Activated CD4-positive, alpha-beta T cell treated with anti-CD3 and anti-CD28 coated beads for 48 hours (primary cell): Measurements from ENCODE around the gene LARGE1.

ENCODE experiments used
- DNase-seq: peaks from one replicate; pipeline ENCODE4 v3.0.0-alpha.2; 2020

LARGE1 gene

DNA sequence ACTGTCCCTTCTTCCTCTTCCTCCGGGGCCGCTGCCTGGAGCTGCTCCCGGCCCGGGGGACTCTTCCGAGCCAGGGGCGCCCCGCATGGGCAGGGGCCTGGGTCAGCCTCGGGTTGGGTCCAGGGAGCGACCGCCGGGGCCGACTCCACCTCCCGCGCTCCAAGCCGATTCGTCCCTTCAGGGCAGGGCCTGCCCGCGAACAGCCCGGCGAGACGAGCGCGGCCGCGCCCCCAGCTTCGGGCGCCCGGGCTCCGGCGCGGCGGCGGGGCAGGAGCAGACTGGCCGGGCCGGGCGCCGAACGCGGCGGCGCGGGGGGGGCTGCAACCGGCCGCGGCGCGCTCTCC lies at the start of gene LARGE1:
TSS of gene LARGE1 (minus strand) at position 280 of the 344 bp plus-strand sequence.
- no peak for DNase-seq

DNA sequence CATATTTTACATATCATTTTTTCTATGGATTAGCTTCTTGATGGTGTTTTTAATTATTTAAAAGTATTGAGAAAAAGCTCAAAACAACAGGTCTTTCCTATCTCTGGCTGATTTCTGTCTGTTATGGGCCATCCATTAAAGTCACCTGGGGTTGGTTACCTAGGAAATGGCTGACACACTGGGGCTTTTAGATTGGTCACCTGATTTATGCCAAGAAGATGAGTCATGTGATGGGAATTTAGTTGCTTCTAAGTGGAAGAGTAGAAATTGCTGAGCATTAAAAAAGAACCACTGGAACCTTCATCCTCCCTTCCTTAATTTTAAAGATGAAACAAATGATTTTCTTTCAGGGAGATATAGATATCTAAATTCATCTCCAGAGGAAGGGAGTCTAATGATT lies 48.8 kb upstream of the LARGE1 start:
- DNase-seq: no peak

DNA sequence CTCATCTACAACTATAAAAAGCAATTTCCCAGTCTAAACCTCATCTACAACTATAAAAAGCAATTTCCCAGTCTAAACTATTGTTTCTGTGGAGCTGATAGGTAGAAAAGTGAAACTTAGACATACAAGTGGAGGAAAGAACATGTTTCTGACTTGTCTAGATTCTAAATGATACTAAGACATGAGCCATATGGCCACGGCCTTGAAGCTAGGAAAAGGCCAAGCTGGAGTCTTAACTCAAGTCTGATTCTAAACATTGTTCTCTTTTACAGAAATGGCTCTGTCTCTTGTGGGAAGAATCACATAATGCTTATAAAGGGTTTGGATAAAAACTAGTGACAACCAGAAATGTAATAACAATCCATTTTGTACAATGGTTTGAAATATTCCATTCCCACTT lies 43.8 kb upstream of the LARGE1 start:
- DNase-seq: no peak

DNA sequence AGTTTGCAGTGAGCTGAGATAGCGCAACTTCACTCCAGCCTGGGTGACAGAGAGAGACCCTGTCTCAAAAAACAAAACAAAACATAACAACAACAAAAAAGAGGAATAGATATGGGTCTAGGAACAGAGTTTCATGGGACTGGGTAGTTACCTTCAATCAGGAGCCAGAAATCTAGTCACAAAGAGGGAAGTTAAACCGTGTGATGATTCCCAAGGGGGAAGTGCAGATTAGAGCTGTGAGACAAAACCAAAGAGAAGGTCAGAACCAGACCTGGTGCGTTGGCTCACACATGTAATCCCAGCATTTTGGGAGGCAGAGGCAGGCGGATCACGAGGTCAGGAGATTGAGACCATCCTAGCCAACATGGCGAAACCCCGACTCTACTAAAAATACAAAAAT lies 42.1 kb upstream of the LARGE1 start:
- DNase-seq: no peak

DNA sequence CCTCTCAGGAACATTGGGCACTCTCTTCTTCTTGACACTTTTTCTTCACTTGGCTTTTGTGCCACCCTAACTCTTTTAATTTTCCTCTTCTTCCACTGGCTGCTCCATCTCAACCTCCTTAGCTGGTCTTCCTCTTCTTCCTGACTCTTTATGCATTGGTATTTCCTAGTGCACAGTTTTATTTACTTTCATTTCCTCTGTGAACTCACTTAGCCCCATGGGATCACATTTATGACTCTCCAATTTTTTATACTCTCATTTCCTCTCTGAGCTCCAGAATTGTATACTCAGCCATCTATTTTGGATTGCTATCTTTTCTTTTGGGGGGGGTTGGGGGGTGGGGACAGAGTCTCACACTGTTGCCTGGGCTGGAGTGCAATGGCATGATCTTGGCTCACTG lies 38.5 kb upstream of the LARGE1 start:
- no peak for DNase-seq

DNA sequence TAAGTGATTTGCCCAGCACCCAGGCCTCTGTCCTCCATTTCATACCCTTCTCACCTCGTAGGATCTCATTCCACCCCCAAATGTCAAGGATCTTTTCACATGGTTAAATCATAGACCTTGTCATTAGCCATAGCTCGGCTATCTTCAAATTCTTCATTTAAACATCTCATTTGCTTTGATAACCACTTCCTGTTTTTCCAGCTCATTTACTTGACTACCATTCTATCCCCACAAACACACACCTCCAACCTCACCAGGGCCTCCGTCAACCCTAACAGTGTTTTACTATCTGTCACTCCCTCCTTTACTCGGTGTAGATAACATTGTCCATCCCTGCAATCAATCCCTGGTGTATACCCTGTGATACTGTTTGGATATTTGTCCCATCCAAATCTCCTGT lies 36.8 kb upstream of the LARGE1 start:
- no peak for DNase-seq

DNA sequence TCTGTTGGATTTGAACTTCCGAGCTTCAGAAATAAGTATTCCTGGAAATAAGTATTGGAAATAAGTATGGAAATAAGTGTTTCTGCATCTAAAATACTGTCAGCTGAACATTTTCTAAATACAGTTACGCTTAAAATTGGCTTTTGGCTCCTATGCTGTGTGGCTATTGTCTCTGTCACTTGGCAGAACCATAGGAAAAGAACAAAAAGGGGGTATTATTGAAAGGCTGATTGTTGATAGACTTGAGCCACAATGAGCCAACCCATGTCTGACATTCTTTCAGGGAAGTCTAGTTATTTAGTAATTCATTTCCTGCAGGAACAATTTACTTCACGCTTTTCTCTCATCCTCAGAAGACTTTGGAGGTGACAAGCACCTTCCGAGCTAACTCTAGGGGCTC lies 32.5 kb upstream of the LARGE1 start:
- no peak for DNase-seq

DNA sequence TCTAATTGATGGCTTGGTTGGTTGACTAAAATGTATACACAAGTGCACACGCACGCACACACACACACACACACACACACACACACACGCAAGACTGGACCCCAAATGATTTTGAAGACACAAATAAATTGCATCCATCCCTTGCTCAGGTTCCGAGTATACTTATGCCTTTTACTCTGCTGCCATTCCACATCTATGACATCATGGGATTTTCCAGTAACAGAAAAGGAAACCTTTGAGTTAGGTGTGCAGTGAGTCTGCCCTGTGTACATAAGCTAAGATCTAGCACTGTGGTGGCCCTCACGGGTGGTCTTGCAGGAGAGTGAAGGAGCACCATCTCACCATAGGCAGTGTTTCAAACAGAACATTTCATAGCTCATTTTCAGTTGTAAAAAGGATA lies 20.5 kb upstream of the LARGE1 start:
- DNase-seq: no peak

DNA sequence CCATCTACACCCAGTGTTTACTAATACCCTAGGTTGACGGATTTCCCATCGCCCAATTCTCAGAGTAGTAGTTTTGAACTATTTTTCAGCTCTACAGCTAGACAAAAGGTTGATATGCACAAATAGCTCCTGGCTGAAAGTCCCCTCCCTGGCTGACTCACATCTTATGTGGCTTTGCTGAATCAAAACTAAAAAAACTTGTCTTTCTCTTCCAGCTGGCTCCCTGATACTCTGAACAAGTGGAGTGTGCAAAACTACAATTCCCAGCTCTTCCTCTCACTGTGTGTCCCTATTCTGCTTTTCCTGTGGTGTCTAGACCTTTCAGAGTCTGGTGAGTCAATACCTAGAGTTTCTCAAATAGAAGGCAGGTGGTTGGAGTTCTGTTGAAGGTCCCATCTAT lies 12.7 kb upstream of the LARGE1 start:
- DNase-seq: peak; percentile 2

DNA sequence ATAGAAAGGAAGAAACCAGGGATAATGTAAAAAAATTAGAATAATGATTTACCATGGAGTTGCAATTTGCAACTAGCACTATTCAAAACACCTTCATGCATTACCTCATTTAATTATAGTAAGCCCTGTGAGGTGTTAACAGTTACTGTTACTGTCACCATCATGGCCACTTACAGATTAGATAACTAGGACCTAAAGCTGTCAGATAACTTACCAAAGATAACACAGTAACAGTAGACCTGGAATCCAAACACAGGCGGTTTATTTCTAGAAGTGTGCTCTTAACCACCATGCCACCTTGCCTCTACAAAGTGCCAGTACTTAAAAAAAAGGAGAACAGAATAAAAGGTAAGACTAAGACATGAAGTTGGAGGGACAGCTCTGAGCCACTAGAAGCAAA lies 11.1 kb upstream of the LARGE1 start:
- DNase-seq: no peak

DNA sequence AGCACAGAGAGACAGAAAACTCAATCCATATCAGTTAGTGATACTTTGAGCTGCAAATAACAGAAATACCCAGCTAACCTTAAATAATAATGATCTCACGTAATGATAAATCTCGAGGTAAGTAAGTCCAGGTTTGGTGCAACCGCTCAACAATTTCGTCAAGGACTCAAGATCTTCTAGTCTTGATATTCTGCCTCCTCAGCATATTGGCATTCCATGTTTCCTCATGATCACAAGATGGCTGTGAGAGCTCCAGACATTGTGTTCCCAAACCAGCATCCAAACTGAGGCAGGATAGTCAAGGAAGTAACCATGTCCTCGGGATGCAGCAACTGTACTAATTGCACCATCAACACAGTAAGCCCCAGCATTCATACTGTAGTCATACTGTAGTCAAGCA lies 7.5 kb upstream of the LARGE1 start:
- no peak for DNase-seq

DNA sequence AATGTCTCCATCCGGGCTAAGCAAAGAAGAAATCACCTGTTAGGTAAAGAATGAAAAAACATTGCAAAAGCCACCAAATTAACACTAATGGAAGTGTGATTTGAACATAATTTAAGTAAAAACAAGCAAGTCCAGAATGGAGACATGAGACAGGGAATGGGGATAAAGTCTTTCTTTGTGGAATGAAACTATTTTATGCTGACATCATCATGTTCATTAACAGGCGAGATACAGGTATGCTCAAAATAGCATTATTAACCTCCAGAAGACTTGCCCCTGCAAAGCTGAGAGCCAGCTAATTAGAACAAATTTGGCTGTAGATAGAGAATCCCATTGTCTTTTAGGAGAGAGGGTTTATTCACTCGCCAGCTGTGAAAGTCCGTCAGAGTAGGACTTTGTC lies 4.9 kb upstream of the LARGE1 start:
- no peak for DNase-seq

DNA sequence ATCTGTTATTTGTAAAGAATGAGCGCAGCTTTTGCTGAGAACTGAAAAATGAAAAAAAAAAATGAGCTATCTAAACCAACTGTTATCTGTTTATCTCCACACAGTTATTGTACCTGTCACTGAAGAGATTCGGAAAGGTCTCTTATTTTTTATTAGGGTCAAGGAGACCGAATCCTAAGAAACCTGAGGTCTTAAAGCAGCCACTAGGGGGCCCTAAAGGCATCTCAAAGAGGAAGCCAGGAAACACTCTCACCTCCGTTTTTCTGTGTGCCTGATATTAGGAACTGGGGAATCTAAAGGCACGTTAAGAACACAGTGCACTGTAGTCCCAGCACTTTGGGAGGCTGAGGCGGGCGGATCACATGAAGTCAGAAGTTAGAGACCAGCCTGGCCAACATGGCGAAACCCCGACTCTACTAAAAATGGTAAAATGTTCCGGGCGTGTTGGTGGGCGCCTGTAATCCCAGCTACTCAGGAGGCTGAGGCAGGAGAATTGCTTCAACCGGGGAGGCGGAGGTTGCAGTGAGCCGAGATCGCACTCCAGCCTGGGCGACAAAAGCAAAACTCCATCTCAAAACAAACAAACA lies 3.5 kb upstream of the LARGE1 start:
- DNase-seq: peak; percentile 61

DNA sequence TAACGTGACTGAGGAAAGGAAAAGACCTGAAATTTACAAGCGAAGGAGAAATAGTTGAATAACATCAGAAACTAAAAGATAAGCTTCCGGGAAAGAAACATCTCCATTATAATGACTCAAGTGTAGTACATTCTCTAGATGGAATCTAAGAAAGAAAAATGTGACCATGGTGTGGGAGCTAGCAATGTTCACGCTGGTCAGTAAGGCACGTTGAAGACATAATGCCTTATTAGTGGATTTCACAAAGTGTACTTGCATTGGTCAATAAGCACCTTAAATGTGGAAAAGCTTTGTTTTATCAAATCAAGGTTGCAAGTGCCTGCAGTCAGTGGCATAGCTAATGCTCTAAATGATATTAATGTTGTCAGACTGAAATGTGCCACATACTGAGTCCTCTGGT lies 2.8 kb upstream of the LARGE1 start:
- DNase-seq: no peak

DNA sequence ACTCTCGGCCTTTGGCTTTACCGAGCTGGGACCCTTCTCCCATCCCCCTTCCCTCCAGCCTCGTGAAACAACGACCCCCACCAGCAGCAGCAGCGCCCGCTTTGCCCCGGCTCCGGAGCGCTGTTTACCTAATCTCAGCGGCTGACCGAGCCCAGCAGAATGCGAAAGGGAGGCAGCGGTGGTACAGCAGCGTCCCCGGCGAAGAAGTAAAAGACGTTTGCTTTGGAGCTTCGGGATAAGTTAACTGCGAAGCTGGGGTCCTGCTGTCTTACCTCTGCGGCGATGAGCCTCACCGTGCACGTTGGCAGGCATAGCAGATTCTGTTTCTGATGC lies 2.0 kb upstream of the LARGE1 start:
- peak; percentile 10 for DNase-seq

DNA sequence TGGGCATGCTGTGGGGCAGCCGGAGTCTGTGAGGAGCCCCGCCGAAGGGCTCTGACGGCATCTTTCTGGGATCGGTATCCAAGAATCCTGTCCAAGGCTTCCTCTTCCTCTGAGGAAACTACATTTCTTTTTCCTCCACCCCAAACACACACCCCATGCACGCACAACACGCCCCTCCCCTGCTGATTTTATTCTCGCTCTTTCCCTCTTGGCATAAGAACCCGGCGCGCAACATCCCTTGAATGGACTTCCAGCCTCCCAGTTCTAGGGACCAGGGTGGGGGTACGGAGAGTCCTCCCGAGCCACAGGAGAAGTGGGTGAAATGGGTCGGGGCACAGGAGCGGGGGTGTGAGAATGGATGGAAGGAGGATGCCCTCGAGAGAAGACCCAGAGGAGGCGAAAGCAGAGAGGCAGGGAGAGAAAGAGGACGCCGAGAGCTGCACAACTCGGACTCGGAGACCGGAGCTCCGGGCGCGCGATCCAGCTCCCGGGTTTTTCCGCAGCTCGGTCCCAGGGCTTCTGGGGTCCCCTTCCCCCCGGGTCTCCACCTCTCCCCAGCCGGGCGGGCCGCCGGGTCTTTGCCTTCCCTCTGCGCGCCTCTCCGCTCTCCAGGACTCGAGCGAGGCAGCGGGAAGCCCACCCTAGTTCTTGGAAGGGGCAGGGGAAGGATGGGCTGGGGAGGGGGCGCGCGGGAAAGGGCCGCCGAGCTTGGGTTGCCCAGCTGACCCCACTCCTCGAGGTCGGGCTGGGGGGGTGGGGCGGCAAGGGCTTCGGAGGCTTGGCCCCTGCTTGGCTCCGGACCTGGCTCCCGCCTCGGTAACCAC lies 1.5 kb upstream of the LARGE1 start:
- DNase-seq: peak; percentile 44

DNA sequence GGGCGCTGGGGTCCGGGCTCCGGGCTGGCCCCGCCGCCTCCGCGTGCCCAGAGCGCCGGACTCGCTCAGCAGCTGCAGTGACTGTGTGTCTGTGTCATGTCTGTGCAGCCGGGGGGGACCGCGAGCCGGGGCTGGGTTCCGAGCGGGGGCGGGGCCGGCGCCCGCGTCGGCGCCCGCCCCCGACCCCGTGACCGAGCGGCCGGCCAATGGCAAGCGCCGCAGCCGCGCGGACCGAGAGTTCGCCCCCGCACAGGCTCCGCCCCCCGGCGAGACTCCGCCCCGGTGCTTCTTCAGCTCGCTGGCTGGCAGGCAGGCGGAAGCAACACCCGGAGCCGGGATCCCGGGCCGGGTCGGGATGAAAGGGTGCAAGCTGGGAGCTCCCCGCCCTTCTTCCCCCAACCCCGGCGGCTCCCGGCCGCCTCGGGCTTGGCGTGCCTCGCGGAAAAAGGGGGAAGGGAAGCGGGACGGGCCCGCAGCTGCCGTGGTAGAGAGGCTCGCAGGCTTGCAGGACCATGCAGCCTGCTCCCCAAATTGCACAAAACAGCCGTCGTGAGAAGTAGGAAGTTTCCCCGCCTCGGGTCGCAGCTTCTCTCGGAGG lies 750 bp upstream of the LARGE1 start:
- DNase-seq: peak; percentile 97

DNA sequence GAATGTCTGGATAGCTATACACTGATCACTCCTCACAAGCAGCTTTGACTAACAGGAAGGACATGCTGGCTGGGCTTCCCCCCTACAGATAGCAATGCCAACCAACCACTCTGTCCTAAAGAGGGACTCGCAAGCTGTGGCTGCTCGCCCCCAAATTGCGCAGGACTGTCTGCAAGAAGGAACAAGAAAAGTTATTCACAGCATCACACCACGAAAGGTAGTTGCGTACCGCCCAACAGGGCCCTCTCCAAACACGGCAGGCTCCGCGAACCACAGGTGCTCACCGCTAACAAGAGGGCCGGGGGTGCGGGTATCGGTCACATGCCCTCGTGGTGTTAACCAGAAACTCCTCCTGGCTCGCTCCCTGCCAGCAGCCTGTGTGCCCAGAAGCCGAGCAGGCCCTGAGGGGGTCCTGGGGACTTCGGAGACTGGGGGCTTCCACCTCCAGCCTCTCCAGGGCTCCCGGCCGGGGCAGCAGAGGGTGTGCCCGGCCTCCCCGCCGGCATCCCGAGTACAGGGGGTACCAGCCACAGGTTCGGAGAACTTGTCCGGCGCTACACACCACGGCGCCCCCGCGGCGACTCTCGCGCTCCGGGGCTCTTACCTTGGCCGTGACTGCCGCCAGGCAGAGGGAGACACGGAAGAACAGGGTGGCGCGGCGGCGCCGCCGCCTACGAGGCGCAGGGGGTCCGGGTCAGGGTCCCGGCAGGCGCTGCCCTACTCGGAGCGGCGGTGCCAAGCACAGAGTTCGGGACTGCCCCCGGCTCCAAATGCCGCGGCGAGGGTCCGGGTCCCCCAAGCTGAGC lies 682 bp downstream of the LARGE1 start:
- peak; percentile 26 for DNase-seq

DNA sequence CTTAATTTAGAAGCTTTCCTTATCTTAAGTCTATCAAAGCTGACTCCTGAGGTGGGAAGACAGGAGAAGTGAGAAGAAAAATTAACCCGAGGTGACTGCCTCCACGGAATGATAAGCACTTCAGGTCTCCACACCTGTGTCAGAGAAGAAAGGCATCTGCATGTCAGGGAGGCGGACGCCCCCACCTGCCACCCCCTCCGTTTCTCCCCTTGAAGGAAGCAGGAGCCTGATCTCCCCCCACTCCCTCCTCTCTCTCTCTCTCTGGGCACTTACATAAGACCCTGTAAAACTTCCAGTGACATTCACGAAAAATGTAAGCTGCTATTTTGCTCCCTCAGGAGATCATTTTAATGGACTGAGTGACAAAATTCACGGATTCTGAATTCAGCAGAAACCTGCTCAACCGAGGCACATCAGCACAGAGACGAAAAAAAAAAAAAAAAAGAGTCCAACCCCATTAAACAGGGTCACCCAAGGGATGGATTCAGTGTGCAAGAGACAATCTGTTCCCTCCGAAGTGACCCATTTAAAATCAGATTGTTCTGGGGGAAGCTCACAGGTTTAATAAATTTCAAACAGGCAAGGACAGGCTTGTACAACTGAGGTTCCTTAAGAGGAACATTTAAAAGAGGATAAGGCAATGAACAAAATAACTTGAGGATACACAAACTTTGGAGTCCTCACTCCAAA lies 1.5 kb downstream of the LARGE1 start:
- no peak for DNase-seq

DNA sequence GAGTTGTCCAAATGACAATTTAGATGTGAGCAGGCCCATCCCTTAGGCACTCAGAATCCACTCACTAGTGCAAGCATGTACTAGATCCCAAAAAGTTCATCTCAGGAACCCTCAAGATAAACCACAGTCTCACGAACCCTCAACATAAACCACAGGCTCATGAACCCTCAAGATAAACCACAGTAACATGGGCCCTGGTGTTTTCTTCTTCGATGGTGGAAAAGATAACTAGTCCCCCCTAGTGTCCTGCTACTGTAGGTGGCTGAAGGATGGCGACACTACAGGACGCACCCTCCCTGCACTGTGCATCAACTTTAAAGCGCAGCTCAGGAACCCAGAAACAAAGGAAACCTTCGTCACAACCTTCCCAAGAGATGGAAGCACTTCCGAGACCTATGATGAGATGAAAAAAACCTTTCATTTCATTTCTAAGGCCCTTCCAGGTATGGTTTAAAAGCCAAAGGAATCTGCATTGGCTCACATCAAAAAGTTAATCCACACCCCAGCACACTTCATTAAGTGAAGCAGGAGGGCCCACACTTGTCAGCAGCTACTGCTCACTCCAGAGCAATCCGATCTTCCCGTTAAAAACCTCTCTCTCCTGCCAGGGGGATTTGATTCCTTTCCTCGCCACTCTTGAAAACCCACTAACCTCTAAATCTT lies 2.4 kb downstream of the LARGE1 start:
- DNase-seq: no peak

DNA sequence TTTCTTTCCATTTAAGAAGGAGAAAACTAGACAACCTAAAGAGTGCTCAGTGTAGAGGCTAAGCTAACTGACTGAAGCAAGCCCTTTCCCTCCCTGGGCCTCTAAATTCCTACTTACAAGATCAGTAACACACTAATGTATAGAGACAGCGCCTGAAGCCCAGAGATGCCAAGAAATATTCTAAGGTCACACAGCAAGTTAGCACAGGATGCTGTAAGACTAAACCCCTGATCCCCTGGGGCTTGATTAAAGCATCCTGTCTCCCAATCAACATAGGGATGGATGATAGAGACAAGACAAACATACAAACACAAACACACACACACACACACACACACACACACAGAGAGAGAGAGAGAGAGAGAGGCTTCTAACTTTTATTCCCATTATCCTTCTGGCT lies 5.6 kb downstream of the LARGE1 start:
- no peak for DNase-seq

DNA sequence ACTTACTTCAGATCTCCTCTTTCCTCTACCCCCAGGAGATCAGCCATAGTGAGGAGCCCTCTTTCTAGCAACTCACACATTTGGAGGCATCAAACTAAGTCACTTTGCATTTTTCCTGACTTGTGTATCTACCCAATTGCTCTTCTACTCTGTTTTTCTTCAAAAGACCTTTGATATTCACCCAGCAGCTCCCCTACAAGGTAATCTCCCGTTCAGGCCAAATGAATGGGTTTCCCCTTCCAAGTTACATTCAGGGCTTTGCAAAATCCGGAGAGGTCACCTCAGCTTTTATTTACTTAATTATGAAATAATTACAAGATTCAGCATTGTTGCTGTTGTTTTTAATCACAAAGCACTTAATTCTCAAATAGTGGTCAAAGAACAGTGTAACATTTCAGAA lies 6.1 kb downstream of the LARGE1 start:
- no peak for DNase-seq

DNA sequence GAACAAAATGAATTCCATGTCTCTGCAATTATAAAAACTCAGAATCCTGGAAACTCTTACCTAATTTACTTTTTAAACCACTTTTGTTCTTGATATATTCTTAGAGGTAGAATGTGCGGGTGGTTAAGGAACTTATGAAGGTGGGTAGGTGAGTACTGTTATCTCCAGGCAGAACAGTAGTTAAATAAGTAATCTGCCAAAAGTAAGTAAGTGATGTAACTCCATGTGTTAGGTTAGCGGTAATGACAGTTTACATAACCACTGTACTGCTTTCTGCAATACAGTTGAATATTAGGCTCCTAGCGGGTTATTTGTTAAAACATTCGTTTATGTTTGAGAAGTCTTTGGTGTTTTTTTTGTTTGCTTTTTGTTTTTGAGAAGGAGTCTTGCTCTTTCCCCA lies 7.1 kb downstream of the LARGE1 start:
- no peak for DNase-seq
